Parathyroid adenoma (tissue), 2 donors: ENCODE data around the gene CD84.
"Not testable (repeated sequence)": the region's sequence is repeated elsewhere in the genome, so short reads cannot be mapped to it uniquely, and the experiment has no call there.

ENCODE experiments used
- H2AFZ ChIP-seq: fragments of 300-600 bp; sonication (generic); one replicate; pipeline ENCODE4 v1.7.0; 2017; ENCODE audit warnings: antibody characterized with exemption, mild to moderate bottlenecking
- H3K27ac ChIP-seq: fragments of 300-600 bp; sonication (generic); one replicate; pipeline ENCODE4 v1.7.0; 2017
- H3K27me3 ChIP-seq: fragments of 300-600 bp; sonication (generic); one replicate; pipeline ENCODE4 v1.7.0; 2017; ENCODE audit warnings: low read length; ENCODE audit not compliant: control insufficient read depth, insufficient read depth
- H3K36me3 ChIP-seq: fragments of 300-600 bp; sonication (generic); one replicate; pipeline ENCODE4 v1.7.0; 2017; ENCODE audit warnings: low read length; ENCODE audit not compliant: control insufficient read depth, insufficient read depth
- H3K4me1 ChIP-seq: fragments of 300-600 bp; sonication (generic); one replicate; pipeline ENCODE4 v1.7.0; 2017; ENCODE audit warnings: control low read depth
- H3K4me2 ChIP-seq: fragments of 300-600 bp; sonication (generic); one replicate; pipeline ENCODE4 v1.7.0; 2017; ENCODE audit warnings: low read length
- H3K4me3 ChIP-seq: fragments of 300-600 bp; sonication (generic); one replicate; pipeline ENCODE4 v1.7.0; 2017; ENCODE audit warnings: low read depth, low read length
- H3K79me2 ChIP-seq: fragments of 300-600 bp; sonication (generic); one replicate; pipeline ENCODE4 v1.7.0; 2017; ENCODE audit warnings: control low read depth
- H3K9ac ChIP-seq: fragments of 300-600 bp; sonication (generic); one replicate; pipeline ENCODE4 v1.7.0; 2017; ENCODE audit warnings: mild to moderate bottlenecking
- H3K9me3 ChIP-seq: fragments of 300-600 bp; sonication (generic); one replicate; pipeline ENCODE4 v1.7.0; 2017; ENCODE audit warnings: low read length; ENCODE audit not compliant: control insufficient read depth
- TF ChIP-seq, protein P1 (sequence below): fragments of 300-600 bp; sonication (generic); IDR thresholded peaks from one replicate; pipeline ENCODE4 v1.7.0; 2017; ENCODE audit warnings: antibody characterized with exemption, mild to moderate bottlenecking
- donor health status: primary hyperparathyroidism.

Gene CD84, protein sequence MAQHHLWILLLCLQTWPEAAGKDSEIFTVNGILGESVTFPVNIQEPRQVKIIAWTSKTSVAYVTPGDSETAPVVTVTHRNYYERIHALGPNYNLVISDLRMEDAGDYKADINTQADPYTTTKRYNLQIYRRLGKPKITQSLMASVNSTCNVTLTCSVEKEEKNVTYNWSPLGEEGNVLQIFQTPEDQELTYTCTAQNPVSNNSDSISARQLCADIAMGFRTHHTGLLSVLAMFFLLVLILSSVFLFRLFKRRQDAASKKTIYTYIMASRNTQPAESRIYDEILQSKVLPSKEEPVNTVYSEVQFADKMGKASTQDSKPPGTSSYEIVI

DNA sequence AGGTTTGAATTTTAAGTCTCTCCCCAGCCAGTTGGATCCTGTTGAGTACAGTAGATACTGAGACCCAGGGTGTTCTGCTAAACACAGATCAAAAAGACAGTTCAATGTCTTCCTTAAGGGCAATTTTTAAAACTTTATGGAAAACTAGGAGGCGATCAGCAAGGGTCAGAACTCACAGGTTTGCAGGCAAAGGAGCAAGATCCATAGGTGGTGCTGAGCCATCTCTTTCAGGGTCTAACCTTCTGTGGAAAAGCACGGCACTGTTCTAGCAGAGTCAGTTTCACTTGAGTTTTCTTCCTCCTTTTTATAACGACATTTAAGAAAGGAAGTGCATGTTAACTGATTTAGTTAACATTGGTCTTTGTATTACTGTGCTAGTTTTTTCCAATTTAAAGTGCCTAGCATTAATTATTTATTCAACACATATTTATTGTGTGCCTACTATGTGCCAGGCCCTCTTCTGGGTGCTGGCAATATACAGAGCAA, at the start of gene CD84:
TSS of gene CD84 (minus strand) at position 281 of the 486 bp plus-strand sequence. CDS start at position 222, 59 bp downstream.
- no peaks in the 10 kb centered on the region for H3K36me3 ChIP-seq
- H3K4me2 ChIP-seq = no peak within 1 kb of the TSS
- TF ChIP-seq, protein P1, sequence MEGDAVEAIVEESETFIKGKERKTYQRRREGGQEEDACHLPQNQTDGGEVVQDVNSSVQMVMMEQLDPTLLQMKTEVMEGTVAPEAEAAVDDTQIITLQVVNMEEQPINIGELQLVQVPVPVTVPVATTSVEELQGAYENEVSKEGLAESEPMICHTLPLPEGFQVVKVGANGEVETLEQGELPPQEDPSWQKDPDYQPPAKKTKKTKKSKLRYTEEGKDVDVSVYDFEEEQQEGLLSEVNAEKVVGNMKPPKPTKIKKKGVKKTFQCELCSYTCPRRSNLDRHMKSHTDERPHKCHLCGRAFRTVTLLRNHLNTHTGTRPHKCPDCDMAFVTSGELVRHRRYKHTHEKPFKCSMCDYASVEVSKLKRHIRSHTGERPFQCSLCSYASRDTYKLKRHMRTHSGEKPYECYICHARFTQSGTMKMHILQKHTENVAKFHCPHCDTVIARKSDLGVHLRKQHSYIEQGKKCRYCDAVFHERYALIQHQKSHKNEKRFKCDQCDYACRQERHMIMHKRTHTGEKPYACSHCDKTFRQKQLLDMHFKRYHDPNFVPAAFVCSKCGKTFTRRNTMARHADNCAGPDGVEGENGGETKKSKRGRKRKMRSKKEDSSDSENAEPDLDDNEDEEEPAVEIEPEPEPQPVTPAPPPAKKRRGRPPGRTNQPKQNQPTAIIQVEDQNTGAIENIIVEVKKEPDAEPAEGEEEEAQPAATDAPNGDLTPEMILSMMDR = no peak
- H3K9ac ChIP-seq = no peak within 1 kb of the TSS
- H3K4me3 ChIP-seq = peak within 1 kb of the TSS; percentile 16
- H3K79me2 ChIP-seq = no peaks in the 10 kb centered on the region
- H3K27me3 ChIP-seq = no peaks in the 10 kb centered on the region
- H3K27ac ChIP-seq = no peak within 1 kb of the TSS
- H3K4me1 ChIP-seq = no peaks in the 10 kb centered on the region
- H2AFZ ChIP-seq = no peak within 1 kb of the TSS
- H3K9me3 ChIP-seq = no peaks in the 10 kb centered on the region

DNA sequence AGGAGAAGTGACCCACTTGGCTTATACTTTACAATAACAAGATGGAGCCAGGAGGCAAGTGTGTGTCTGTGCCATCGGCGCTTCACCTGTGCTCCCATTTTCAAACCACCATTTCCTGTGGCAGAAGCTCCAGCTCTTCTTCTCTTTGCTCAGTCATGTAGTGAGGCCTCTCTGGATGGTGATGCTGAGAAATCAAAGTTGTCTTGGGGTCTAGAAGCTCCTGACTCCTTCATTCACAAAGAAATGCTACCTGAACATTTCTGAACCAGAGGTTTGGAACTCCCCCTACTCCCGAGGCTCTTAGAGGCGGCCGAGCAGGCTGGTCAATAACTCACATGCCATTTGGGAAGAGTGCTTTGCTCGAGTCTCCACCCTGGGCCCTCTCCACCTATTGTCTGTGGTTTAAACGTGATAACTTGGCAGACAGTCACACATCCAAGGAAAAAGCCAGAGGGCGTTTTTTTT, 49.5 kb upstream of the CD84 start:
- H3K27ac ChIP-seq = no peak overlapping the region
- H3K4me2 ChIP-seq = no peak overlapping the region

DNA sequence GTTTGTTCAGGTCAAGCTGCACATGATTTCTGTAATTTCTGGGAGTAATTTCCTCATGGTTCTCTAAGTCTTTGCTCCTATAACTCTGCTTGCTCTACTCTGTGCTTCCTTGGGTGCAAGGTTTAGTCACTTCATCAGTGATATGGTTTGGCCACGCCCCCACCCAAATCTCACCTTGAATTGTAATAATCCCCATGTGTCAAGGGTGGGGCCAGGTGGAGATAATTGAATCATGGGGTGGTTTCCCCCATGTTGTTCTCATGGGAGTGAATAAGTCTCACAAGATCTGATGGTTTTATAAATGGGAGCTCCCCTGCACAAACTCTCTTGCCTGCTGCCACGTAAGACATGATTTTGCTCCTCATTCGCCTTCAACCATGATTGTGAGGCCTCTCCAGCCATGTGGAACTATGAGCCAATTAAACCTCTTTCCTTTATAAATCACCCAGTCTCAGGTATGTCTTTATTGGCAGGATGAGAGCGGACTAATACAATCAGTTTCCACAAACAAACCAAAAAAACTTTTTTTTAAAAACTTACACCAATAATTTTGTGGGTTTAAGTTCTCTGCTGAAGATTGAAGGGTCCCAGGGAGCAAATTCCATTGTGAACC, 48.5 kb upstream of the CD84 start:
- not testable (repeated sequence) for H3K9me3 ChIP-seq, H3K4me3 ChIP-seq, H3K27ac ChIP-seq, H3K36me3 ChIP-seq, H3K27me3 ChIP-seq, H2AFZ ChIP-seq, H3K79me2 ChIP-seq, H3K9ac ChIP-seq, H3K4me2 ChIP-seq, H3K4me1 ChIP-seq

More for the DNA sequence above, 49.5 kb upstream of the CD84 start:
- H3K4me1 ChIP-seq = peaks cover 4% of the 10 kb centered on the region
- H3K9me3 ChIP-seq = no peaks in the 10 kb centered on the region
- H3K79me2 ChIP-seq = no peaks in the 10 kb centered on the region
- no peaks in the 10 kb centered on the region for H3K36me3 ChIP-seq
- no peak overlapping the region for H3K9ac ChIP-seq
- TF ChIP-seq, protein P1 = no peak
- no peak overlapping the region for H3K4me3 ChIP-seq
- no peaks in the 10 kb centered on the region for H3K27me3 ChIP-seq
- no peak overlapping the region for H2AFZ ChIP-seq

DNA sequence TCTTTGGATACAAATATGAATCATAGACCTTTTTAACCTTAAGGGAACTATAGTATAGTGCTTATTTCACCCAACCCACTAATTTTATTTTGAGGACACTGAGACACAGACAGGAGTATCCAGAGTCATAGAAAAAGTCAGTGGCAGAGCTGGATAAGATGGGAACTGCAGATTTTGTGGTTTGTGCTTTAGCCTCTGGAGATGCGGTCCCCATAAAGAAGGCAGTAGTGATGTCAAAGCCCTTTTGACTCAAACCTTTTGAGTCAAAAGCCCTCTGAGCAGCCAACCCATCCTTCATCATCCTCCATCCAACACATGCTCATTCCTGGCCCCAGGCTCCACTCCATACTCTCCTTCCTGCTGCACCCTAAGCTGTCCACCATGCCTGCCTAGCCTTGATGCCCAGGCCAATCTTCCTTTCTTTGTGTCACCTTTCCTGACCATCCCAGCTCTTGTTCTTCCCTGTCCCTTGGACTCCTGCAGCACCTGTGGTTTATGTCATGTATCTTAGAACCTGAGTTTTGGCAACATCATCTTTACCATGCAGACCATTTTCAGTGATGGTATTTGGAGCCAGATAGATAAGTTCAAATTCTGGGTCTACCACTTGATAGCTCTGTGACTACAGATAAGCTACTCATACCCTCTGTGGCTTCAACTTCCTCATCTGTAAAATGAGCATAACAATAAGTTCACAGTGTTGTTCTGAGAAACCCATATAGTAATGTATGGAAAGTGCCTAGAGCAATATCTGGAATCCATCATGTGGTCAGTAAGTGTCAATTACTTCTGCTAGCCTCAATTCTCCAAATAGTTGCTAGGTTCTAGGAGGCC, 47.4 kb upstream of the CD84 start:
- no peaks in the 10 kb centered on the region for H3K9me3 ChIP-seq

More for the DNA sequence above, 47.4 kb upstream of the CD84 start:
- Histone ChIP-seq H3K79me2 (no peaks in the 10 kb centered on the region), H3K4me1 (peaks cover 4% of the 10 kb centered on the region), H3K4me2 (no peak overlapping the region), H3K27me3 (no peaks in the 10 kb centered on the region), H3K27ac (no peak overlapping the region), H3K9ac (no peak overlapping the region), H3K4me3 (no peak overlapping the region), H3K36me3 (no peaks in the 10 kb centered on the region), H2AFZ (no peak overlapping the region)
- TF ChIP-seq, protein P1 = no peak
